Measurements from ENCODE around the gene ATP1A1. TPM values are rescaled to one million over a fixed set of nuclear protein-coding genes. Genes with fewer than 3 reads are reported as not detected.

Gene ATP1A1
- polyA plus RNA-seq, 3 donors = 32.3 to 135 (median 32.7) TPM

DNA sequence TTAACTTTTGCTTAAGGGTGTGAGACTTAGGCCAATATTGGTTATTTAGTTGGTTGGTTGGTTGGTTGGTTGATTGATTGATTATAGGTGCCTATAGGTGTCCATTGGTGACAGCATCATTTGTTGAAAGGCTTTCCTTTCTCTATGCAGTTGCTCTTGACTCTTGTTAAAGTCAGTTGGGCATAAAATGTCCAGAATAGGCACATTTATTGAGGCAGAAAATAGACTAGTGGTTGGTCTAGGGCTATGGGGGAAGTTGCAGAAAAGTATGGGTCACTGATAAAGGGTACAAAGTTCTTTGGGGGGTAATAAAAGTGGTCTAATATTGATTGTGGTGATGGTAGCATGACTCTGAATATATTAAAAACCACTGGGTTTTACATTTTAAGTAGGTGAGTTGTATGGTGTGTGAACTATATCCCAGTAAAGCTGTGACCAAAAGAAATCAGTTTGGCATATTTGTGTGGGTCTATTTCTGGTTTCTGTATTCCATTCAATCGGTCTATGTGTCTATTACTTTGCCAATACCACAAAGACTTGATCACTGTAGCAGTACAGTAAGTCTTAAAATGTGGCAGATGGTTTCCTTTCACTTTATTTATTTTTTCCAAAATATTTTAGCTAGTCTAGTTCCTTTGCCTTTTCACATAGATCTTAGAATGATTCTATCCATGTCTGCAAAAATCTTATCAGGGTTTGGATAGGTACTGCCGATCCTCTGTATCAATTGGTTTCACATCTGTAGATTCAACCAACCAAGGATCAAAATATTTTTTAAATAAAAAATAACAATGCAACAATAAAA, 63.0 kb downstream of the ATP1A1 start:
- Mint-ChIP-seq H3K4me3 (no peak overlapping the region), H3K27me3 (ENCODE audit: low read depth in 3 of 3) (peaks cover 10 to 24% (median 20%) of the 10 kb centered on the region in 3 donors), H3K4me1 (no peaks in the 10 kb centered on the region), H3K36me3 (no peaks in the 10 kb centered on the region), H3K9me3 (peaks cover 0 to 2% (median 0%) of the 10 kb centered on the region in 7 donors), H3K27ac (peak overlapping the region in 1 of 7 donors; percentile 39)
- Histone ChIP-seq H3K4me2 (replicated peaks; ENCODE audit: extremely low read depth, low read length, poor library complexity, severe bottlenecking) (no peak overlapping the region), H3K4me3 (replicated peaks in 1 of 3; ENCODE audit: low read depth in 2 of 3, low read length in 3 of 3) (no peak overlapping the region), H3K4me1 (ENCODE audit: control insufficient read depth in 1 of 2, insufficient read depth in 2 of 2, low read length in 2 of 2) (no peaks in the 10 kb centered on the region), H3K27me3 (ENCODE audit: control insufficient read depth in 2 of 2, insufficient read depth in 2 of 2, low read length in 2 of 2) (peaks cover 6 to 10% of the 10 kb centered on the region in 2 donors), H3K79me2 (ENCODE audit: insufficient read depth, low read length) (no peaks in the 10 kb centered on the region), H3K36me3 (replicated peaks in 1 of 2; ENCODE audit: control insufficient read depth in 1 of 2, insufficient read depth in 2 of 2, low read length in 2 of 2) (no peaks in the 10 kb centered on the region), H4K20me1 (ENCODE audit: insufficient read depth, low read length) (no peaks in the 10 kb centered on the region), H3K9me3 (replicated peaks in 1 of 2; ENCODE audit: control insufficient read depth in 1 of 2, insufficient read depth in 1 of 2, low read length in 2 of 2) (no peaks in the 10 kb centered on the region), H3K9ac (ENCODE audit: insufficient read depth, low read length, poor library complexity, severe bottlenecking) (no peak overlapping the region), H2AFZ (ENCODE audit: insufficient read depth, low read depth, low read length, poor library complexity, severe bottlenecking) (no peak overlapping the region), H3K27ac (ENCODE audit: low read depth in 1 of 2, low read length in 2 of 2) (no peak overlapping the region)
- TF ChIP-seq CTCF (IDR thresholded peaks at IDR 0.05) = no peak
- intact Hi-C loops (cut with micrococcal nuclease) = no loop called here
- no CpG with 5 or more reads among the region's 2 CpGs for WGBS (ENCODE audit: insufficient coverage)
- no peak for DNase-seq

DNA sequence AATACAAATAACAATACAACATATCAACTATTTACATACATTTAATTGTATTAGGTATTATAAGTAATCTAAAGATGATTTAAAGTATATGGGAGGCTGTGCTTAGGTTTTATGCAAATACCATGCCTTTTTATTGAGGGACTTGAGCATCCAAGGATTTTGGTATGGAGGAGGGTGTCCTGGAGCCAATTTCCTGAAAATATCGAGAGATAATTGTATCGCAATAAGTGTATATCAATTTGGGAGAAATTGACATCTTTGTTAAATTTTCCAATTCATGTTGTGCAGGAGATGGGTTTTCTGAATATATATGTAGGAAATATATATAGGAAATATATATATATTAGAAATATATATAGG, 63.5 kb downstream of the ATP1A1 start:
- H3K4me3 Mint-ChIP-seq = no peak overlapping the region

More for the DNA sequence above, 63.5 kb downstream of the ATP1A1 start:
- Histone ChIP-seq H2AFZ (ENCODE audit: insufficient read depth, low read depth, low read length, poor library complexity, severe bottlenecking) (no peak overlapping the region), H3K4me2 (replicated peaks; ENCODE audit: extremely low read depth, low read length, poor library complexity, severe bottlenecking) (no peak overlapping the region), H3K4me3 (replicated peaks in 1 of 3; ENCODE audit: low read depth in 2 of 3, low read length in 3 of 3) (no peak overlapping the region), H3K9me3 (replicated peaks in 1 of 2; ENCODE audit: control insufficient read depth in 1 of 2, insufficient read depth in 1 of 2, low read length in 2 of 2) (no peaks in the 10 kb centered on the region), H3K4me1 (ENCODE audit: control insufficient read depth in 1 of 2, insufficient read depth in 2 of 2, low read length in 2 of 2) (no peaks in the 10 kb centered on the region), H3K36me3 (replicated peaks in 1 of 2; ENCODE audit: control insufficient read depth in 1 of 2, insufficient read depth in 2 of 2, low read length in 2 of 2) (no peaks in the 10 kb centered on the region), H3K27ac (ENCODE audit: low read depth in 1 of 2, low read length in 2 of 2) (no peak overlapping the region), H3K27me3 (ENCODE audit: control insufficient read depth in 2 of 2, insufficient read depth in 2 of 2, low read length in 2 of 2) (peaks cover 10% of the 10 kb centered on the region in 2 donors), H3K79me2 (ENCODE audit: insufficient read depth, low read length) (no peaks in the 10 kb centered on the region), H3K9ac (ENCODE audit: insufficient read depth, low read length, poor library complexity, severe bottlenecking) (no peak overlapping the region), H4K20me1 (ENCODE audit: insufficient read depth, low read length) (no peaks in the 10 kb centered on the region)
- intact Hi-C loops (cut with micrococcal nuclease) = no loop called here
- Mint-ChIP-seq H3K4me1 (no peaks in the 10 kb centered on the region), H3K27ac (no peak overlapping the region), H3K27me3 (ENCODE audit: low read depth in 3 of 3) (peaks cover 10 to 26% (median 23%) of the 10 kb centered on the region in 3 donors), H3K9me3 (peaks cover 0 to 2% (median 0%) of the 10 kb centered on the region in 7 donors), H3K36me3 (no peaks in the 10 kb centered on the region)
- no peak for TF ChIP-seq CTCF (IDR thresholded peaks at IDR 0.05)
- DNase-seq = no peak
- WGBS (ENCODE audit: insufficient coverage) = no CpG with 5 or more reads among the region's 2 CpGs

All from CD14-positive monocyte (primary cell).